H9 (cell line): ENCODE results near the gene ETNK2. TPM values are rescaled to one million over a fixed set of nuclear protein-coding genes. Genes with fewer than 3 reads are reported as not detected.

Source experiments
- DNase-seq: peaks from one replicate; pipeline ENCODE4 v3.0.0-alpha.2; 2017
- H2AFZ ChIP-seq: one replicate; pipeline ENCODE4 v1.6.1; 2013; ENCODE audit warnings: mild to moderate bottlenecking, low read length, control low read depth, moderate library complexity
- H2AK5ac ChIP-seq: 2 replicates; pipeline ENCODE4 v1.6.1; 2013; ENCODE audit warnings: low read length, control low read depth, mixed read lengths; ENCODE audit not compliant: insufficient read length
- H2BK120ac ChIP-seq: one replicate; pipeline ENCODE4 v1.6.1; 2013; ENCODE audit warnings: low read depth, mild to moderate bottlenecking, low read length, control low read depth, inconsistent platforms; ENCODE audit not compliant: poor library complexity, severe bottlenecking
- H2BK12ac ChIP-seq: 2 replicates; pipeline ENCODE4 v1.6.1; 2013; ENCODE audit warnings: low read length, control low read depth, mixed read lengths, low read depth; ENCODE audit not compliant: insufficient read length
- H2BK15ac ChIP-seq: 2 replicates; pipeline ENCODE4 v1.6.1; 2013; ENCODE audit warnings: low read depth, low read length, control low read depth
- H2BK20ac ChIP-seq: one replicate; pipeline ENCODE4 v1.6.1; 2013; ENCODE audit warnings: low read depth, mild to moderate bottlenecking, low read length, control low read depth, inconsistent platforms; ENCODE audit not compliant: poor library complexity, severe bottlenecking
- H2BK5ac ChIP-seq: 2 replicates; pipeline ENCODE4 v1.6.1; 2013; ENCODE audit warnings: low read length, control low read depth, mixed read lengths; ENCODE audit not compliant: insufficient read length
- H3K14ac ChIP-seq: 2 replicates; pipeline ENCODE4 v1.6.1; 2013; ENCODE audit warnings: low read length, control low read depth; ENCODE audit not compliant: insufficient read depth
- H3K18ac ChIP-seq: 2 replicates; pipeline ENCODE4 v1.6.1; 2013; ENCODE audit warnings: low read depth, mild to moderate bottlenecking, mixed read lengths, low read length, control low read depth; ENCODE audit not compliant: insufficient read length
- H3K23ac ChIP-seq: 2 replicates; pipeline ENCODE4 v1.6.1; 2013; ENCODE audit warnings: low read length, control low read depth, mixed read lengths, low read depth; ENCODE audit not compliant: insufficient read length
- H3K23me2 ChIP-seq: 2 replicates; pipeline ENCODE4 v1.6.1; 2013; ENCODE audit warnings: low read depth, mild to moderate bottlenecking, mixed read lengths, low read length, control low read depth; ENCODE audit not compliant: insufficient read length, poor library complexity, severe bottlenecking
- H3K27ac ChIP-seq: 2 replicates; pipeline ENCODE4 v1.5.1; 2013; ENCODE audit warnings: low read length, control low read depth, mixed read lengths, low read depth; ENCODE audit not compliant: insufficient read length
- H3K27me3 ChIP-seq: 2 replicates; pipeline ENCODE4 v1.6.1; 2013; ENCODE audit warnings: low read length, control low read depth, inconsistent platforms; ENCODE audit not compliant: insufficient read depth
- H3K4ac ChIP-seq: 2 replicates; pipeline ENCODE4 v1.6.1; 2013; ENCODE audit warnings: low read depth, mild to moderate bottlenecking, control low read depth, inconsistent platforms, low read length, moderate library complexity
- H3K4me1 ChIP-seq: 2 replicates; pipeline ENCODE4 v1.6.1; 2013; ENCODE audit warnings: low read length, control low read depth, inconsistent platforms; ENCODE audit not compliant: insufficient read depth
- H3K4me2 ChIP-seq: 2 replicates; pipeline ENCODE4 v1.6.1; 2013; ENCODE audit warnings: low read length, control low read depth, mixed read lengths; ENCODE audit not compliant: insufficient read length, insufficient read depth
- H3K56ac ChIP-seq: 2 replicates; pipeline ENCODE4 v1.6.1; 2013; ENCODE audit warnings: low read depth, mild to moderate bottlenecking, mixed read lengths, low read length, control low read depth; ENCODE audit not compliant: insufficient read length
- H3K79me1 ChIP-seq: 2 replicates; pipeline ENCODE4 v1.6.1; 2013; ENCODE audit warnings: low read depth, mild to moderate bottlenecking, moderate library complexity, low read length, control low read depth, inconsistent platforms; ENCODE audit not compliant: insufficient read depth, poor library complexity, severe bottlenecking
- H3K79me2 ChIP-seq: 2 replicates; pipeline ENCODE4 v1.6.1; 2013; ENCODE audit warnings: low read length, control low read depth, inconsistent platforms; ENCODE audit not compliant: insufficient read depth
- H3K9ac ChIP-seq: 2 replicates; pipeline ENCODE4 v1.6.1; 2013; ENCODE audit warnings: low read length, control low read depth, mixed read lengths; ENCODE audit not compliant: insufficient read length; ENCODE audit errors: extremely low read depth
- H3K9me3 ChIP-seq: one replicate; pipeline ENCODE4 v1.6.1; 2013; ENCODE audit warnings: low read depth, low read length, inconsistent platforms; ENCODE audit not compliant: control insufficient read depth
- H3T11ph ChIP-seq: one replicate; pipeline ENCODE4 v1.6.1; 2013; ENCODE audit warnings: mild to moderate bottlenecking, low read length, control low read depth, inconsistent platforms
- H4K20me1 ChIP-seq: one replicate; pipeline ENCODE4 v1.6.1; 2013; ENCODE audit not compliant: control insufficient read depth, insufficient read length, insufficient read depth
- H4K5ac ChIP-seq: 2 replicates; pipeline ENCODE4 v1.6.1; 2013; ENCODE audit warnings: low read depth, mild to moderate bottlenecking, mixed read lengths, low read length, control low read depth; ENCODE audit not compliant: insufficient read length
- H4K8ac ChIP-seq: replicated peaks from 2 replicates; pipeline ENCODE4 v1.6.1; 2013; ENCODE audit warnings: low read length, control low read depth, mixed read lengths, low read depth; ENCODE audit not compliant: insufficient read length
- H4K91ac ChIP-seq: 2 replicates; pipeline ENCODE4 v1.6.1; 2013; ENCODE audit warnings: low read depth, mild to moderate bottlenecking, moderate library complexity, mixed read lengths, low read length, control low read depth; ENCODE audit not compliant: insufficient read length
- H3K27ac Mint-ChIP-seq, 3 experiments: 2 replicates in 2 of 3; 3 replicates in 1 of 3; pipeline ENCODE4 v1.8.0; 2020 to 2021; ENCODE audit warnings: mixed read lengths in 3 of 3, mild to moderate bottlenecking in 1 of 3, moderate library complexity in 1 of 3
- H3K27me3 Mint-ChIP-seq: 2 replicates; pipeline ENCODE4 v1.8.0; 2021; ENCODE audit warnings: low read depth, mild to moderate bottlenecking, moderate library complexity, mixed read lengths
- H3K36me3 Mint-ChIP-seq, 3 experiments: 2 replicates in 2 of 3; 3 replicates in 1 of 3; pipeline ENCODE4 v1.8.0; 2020 to 2021; ENCODE audit warnings: low read depth in 3 of 3, mixed read lengths in 3 of 3; ENCODE audit not compliant: insufficient read depth in 1 of 3
- H3K4me1 Mint-ChIP-seq, 2 experiments: 2 replicates each; pipeline ENCODE4 v1.8.0; 2020; ENCODE audit warnings: mixed read lengths in 2 of 2
- H3K4me3 Mint-ChIP-seq, 2 experiments: 2 replicates in 1 of 2; 3 replicates in 1 of 2; pipeline ENCODE4 v1.8.0; 2020 to 2021; ENCODE audit warnings: mild to moderate bottlenecking in 2 of 2, mixed read lengths in 2 of 2, moderate library complexity in 1 of 2
- H3K9me3 Mint-ChIP-seq, 2 experiments: 2 replicates in 1 of 2; 3 replicates in 1 of 2; pipeline ENCODE4 v1.8.0; 2020; ENCODE audit warnings: mild to moderate bottlenecking in 2 of 2, mixed read lengths in 2 of 2, moderate library complexity in 1 of 2
- WGBS: extraction: QIAGEN DNeasy Blood & Tissue Kit; methylation state at CpG from one replicate; pipeline ENCODE4 v1.1.7; 2013; ENCODE audit warnings: missing lambda C conversion rate, low lambda C conversion rate, mixed read lengths; ENCODE audit not compliant: insufficient read length; ENCODE audit errors: extremely low coverage; 5-methylcytosine and 5-hydroxymethylcytosine counted together
- total RNA-seq: library from RNA; stranded (reverse); gene quantifications from 2 replicates; pipeline ENCODE4 v1.2.1, GENCODE V29; 2021
- TF ChIP-seq, protein P1 (sequence below): fragments of 200-600 bp; sonication (generic); conservative IDR thresholded peaks from 3 replicates; pipeline ENCODE4 v1.8.0; 2021; ENCODE audit warnings: antibody characterized with exemption, mild to moderate bottlenecking

Gene ETNK2
- total RNA-seq, 1 experiment from 2014 or later, result 17.6 TPM

DNA sequence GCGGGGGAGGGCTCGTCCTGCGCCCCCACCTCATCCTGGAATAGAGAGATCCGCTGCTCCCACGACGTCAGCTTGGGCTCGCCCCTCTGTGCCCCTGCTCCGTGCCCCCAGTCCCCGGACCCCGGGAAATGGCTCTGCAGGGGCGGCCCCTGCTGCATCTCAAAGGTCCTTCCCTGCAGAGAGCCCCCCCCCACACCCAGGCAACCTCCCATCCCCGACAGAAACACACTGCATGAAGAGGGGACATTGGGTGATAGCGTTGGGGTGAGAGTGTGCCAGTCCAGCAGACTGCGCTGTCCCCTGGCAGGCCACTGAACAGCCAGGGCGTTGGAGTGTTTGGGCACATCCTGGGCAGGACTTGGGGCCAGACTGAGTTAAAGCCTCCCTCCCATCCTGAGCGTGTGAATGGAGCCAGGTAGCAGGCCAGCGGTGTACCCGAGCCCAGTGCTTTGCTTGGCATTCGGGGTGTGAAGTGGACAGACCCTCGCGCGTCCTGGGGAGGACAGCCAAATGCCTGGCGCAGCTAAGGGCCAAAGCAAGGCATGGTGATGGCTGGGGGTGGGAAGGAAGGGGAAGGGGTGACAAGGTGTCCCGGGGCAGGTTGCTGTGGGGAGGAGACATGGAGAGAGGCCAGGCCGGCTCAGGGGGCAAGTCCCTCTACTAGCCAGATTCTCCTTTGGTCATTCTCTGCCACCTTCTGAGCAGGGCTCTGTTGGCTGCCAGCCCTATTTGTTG, 633 bp upstream of the ETNK2 start:
- no peaks in the 10 kb centered on the region for H4K20me1 ChIP-seq
- no peak overlapping the region for H2AK5ac ChIP-seq
- H3K14ac ChIP-seq, result peak overlapping the region; percentile 73; the same call in 1 of the 2 replicates
- H3K23me2 ChIP-seq, result peaks cover 6% of the 10 kb centered on the region
- H3K27ac ChIP-seq, result no peak overlapping the region
- TF ChIP-seq, protein P1, sequence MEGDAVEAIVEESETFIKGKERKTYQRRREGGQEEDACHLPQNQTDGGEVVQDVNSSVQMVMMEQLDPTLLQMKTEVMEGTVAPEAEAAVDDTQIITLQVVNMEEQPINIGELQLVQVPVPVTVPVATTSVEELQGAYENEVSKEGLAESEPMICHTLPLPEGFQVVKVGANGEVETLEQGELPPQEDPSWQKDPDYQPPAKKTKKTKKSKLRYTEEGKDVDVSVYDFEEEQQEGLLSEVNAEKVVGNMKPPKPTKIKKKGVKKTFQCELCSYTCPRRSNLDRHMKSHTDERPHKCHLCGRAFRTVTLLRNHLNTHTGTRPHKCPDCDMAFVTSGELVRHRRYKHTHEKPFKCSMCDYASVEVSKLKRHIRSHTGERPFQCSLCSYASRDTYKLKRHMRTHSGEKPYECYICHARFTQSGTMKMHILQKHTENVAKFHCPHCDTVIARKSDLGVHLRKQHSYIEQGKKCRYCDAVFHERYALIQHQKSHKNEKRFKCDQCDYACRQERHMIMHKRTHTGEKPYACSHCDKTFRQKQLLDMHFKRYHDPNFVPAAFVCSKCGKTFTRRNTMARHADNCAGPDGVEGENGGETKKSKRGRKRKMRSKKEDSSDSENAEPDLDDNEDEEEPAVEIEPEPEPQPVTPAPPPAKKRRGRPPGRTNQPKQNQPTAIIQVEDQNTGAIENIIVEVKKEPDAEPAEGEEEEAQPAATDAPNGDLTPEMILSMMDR, result no peak
- peaks cover 36 to 41% of the 10 kb centered on the region in 2 experiments for H3K4me1 Mint-ChIP-seq
- no peaks in the 10 kb centered on the region; a peak in 1 of 5 replicates for H3K9me3 Mint-ChIP-seq
- no peak overlapping the region for H3K9ac ChIP-seq
- no peak overlapping the region for H2BK12ac ChIP-seq
- H4K8ac ChIP-seq, result no peak overlapping the region
- H3T11ph ChIP-seq, result no peak overlapping the region
- H2BK5ac ChIP-seq, result no peak overlapping the region
- no peak overlapping the region for H2BK120ac ChIP-seq
- no peak overlapping the region for H3K23ac ChIP-seq
- H3K56ac ChIP-seq, result no peak overlapping the region
- no peaks in the 10 kb centered on the region for H3K79me2 ChIP-seq
- no peak for DNase-seq
- peaks cover 48% of the 10 kb centered on the region for H3K27me3 Mint-ChIP-seq
- H2AFZ ChIP-seq, result no peak overlapping the region
- no peak overlapping the region for H2BK15ac ChIP-seq
- H3K18ac ChIP-seq, result peak overlapping the region; percentile 33
- H3K4ac ChIP-seq, result no peak overlapping the region
- H2BK20ac ChIP-seq, result no peak overlapping the region
- H3K36me3 Mint-ChIP-seq, result no peaks in the 10 kb centered on the region; a peak in 1 of 7 replicates
- H3K27ac Mint-ChIP-seq, result no peak overlapping the region
- H3K4me1 ChIP-seq, result peaks cover 4% of the 10 kb centered on the region; the same call in 1 of the 2 replicates
- H3K9me3 ChIP-seq, result no peaks in the 10 kb centered on the region
- H3K4me2 ChIP-seq, result peak overlapping the region; percentile 46
- no peaks in the 10 kb centered on the region; the same call in 1 of the 2 replicates for H3K27me3 ChIP-seq
- H4K91ac ChIP-seq, result no peak overlapping the region
- no peak overlapping the region for H4K5ac ChIP-seq
- peak overlapping the region; percentile 68 to 83 for H3K4me3 Mint-ChIP-seq
- H3K79me1 ChIP-seq, result no peaks in the 10 kb centered on the region
- WGBS, result no CpG with 5 or more reads among the region's 25 CpGs
